Upper lobe of right lung (tissue), 1 donor: Measurements from ENCODE around the gene NRG2. TPM values are rescaled to one million over a fixed set of nuclear protein-coding genes. Genes with fewer than 3 reads are reported as not detected.

Experiments used
- ATAC-seq: fragments of 200-7000 bp; cut with Tn5 transposase; one replicate; pipeline ENCODE4 v1.9.1; 2020; ENCODE audit warnings: mild to moderate bottlenecking, moderate library complexity
- DNase-seq: peaks from one replicate; pipeline ENCODE4 v3.0.0-alpha.2; 2020
- H3K27ac ChIP-seq: fragments of 200-600 bp; one replicate; pipeline ENCODE4 v1.8.0; 2022
- H3K27me3 ChIP-seq: fragments of 200-600 bp; one replicate; pipeline ENCODE4 v1.8.0; 2022; ENCODE audit warnings: mild to moderate bottlenecking
- H3K36me3 ChIP-seq: fragments of 200-600 bp; one replicate; pipeline ENCODE4 v1.8.0; 2022
- H3K4me1 ChIP-seq: fragments of 200-600 bp; one replicate; pipeline ENCODE4 v1.8.0; 2022
- H3K4me3 ChIP-seq: fragments of 200-600 bp; one replicate; pipeline ENCODE4 v1.8.0; 2022; ENCODE audit warnings: mild to moderate bottlenecking
- H3K9me3 ChIP-seq: fragments of 200-600 bp; one replicate; pipeline ENCODE4 v1.8.0; 2022
- CTCF ChIP-seq: fragments of 200-600 bp; IDR thresholded peaks from one replicate; pipeline ENCODE4 v1.8.0; 2022; ENCODE audit warnings: antibody characterized with exemption
- intact Hi-C: fragments of 100-400 bp; cut with DNase I; formaldehyde crosslinking; loops from one replicate; pipeline ENCODE4 v1.11.0; 2022
- total RNA-seq: library from RNA; stranded (reverse); fragmentation: NEBNext Ultra II Directional; extraction: Animal tissue kit (Norgen Biotek cat#: 25700); gene quantifications from one replicate; pipeline ENCODE4 v1.2.1, GENCODE V29; 2021
- donor health status: DM: no; HTN: yes; CAD: no; lungs with severe emphysema.

The NRG2 gene
- total RNA-seq, 1 donor from 2014 or later, result 1.4 TPM

GRCh38 chr5:139831624-139832023, 211.5 kb downstream of the NRG2 start:
- Histone ChIP-seq H3K36me3 (no peaks in the 10 kb centered on the region), H3K27ac (no peak overlapping the region), H3K4me1 (no peaks in the 10 kb centered on the region), H3K9me3 (no peaks in the 10 kb centered on the region), H3K4me3 (no peak overlapping the region), H3K27me3 (no peaks in the 10 kb centered on the region)
- ATAC-seq (no peak), DNase-seq (no peak)
- intact Hi-C loops, result no loop called here
- no peak for TF ChIP-seq CTCF

GRCh38 chr5:139829471-139829870, 213.6 kb downstream of the NRG2 start:
- DNase-seq (no peak), ATAC-seq (no peak)
- H3K36me3 ChIP-seq, result no peaks in the 10 kb centered on the region
- TF ChIP-seq CTCF, result no peak
- no peak overlapping the region for H3K4me3 ChIP-seq
- H3K9me3 ChIP-seq, result no peaks in the 10 kb centered on the region
- intact Hi-C loops, result no loop called here
- H3K27me3 ChIP-seq, result no peaks in the 10 kb centered on the region
- no peaks in the 10 kb centered on the region for H3K4me1 ChIP-seq
- no peak overlapping the region for H3K27ac ChIP-seq

GRCh38 chr5:139828207-139828895, 214.7 kb downstream of the NRG2 start:
- DNase-seq (peak; percentile 28), ATAC-seq (no peak)
- Histone ChIP-seq H3K36me3 (no peaks in the 10 kb centered on the region), H3K9me3 (no peaks in the 10 kb centered on the region), H3K4me3 (no peak overlapping the region), H3K27ac (no peak overlapping the region), H3K4me1 (no peaks in the 10 kb centered on the region), H3K27me3 (no peaks in the 10 kb centered on the region)
- intact Hi-C loops, result no loop called here
- TF ChIP-seq CTCF, result no peak

GRCh38 chr5:139825690-139826089, 217.4 kb downstream of the NRG2 start:
- intact Hi-C loops, result no loop called here
- no peak for TF ChIP-seq CTCF

GRCh38 chr5:139823757-139824355, 219.2 kb downstream of the NRG2 start:
- no peak overlapping the region for H3K4me3 ChIP-seq
- peak; percentile 42 for DNase-seq
- intact Hi-C loops, result no loop called here
- no peaks in the 10 kb centered on the region for H3K4me1 ChIP-seq
- H3K36me3 ChIP-seq, result no peaks in the 10 kb centered on the region
- no peaks in the 10 kb centered on the region for H3K27me3 ChIP-seq
- no peaks in the 10 kb centered on the region for H3K9me3 ChIP-seq
- no peak for TF ChIP-seq CTCF
- H3K27ac ChIP-seq, result no peak overlapping the region
- ATAC-seq, result no peak

More at GRCh38 chr5:139825690-139826089, 217.4 kb downstream of the NRG2 start:
- H3K36me3 ChIP-seq, result no peaks in the 10 kb centered on the region
- no peak overlapping the region for H3K27ac ChIP-seq
- ATAC-seq, result no peak
- peak; percentile 29 for DNase-seq
- H3K4me1 ChIP-seq, result no peaks in the 10 kb centered on the region
- no peaks in the 10 kb centered on the region for H3K9me3 ChIP-seq
- no peak overlapping the region for H3K4me3 ChIP-seq
- H3K27me3 ChIP-seq, result no peaks in the 10 kb centered on the region
